ENCODE results near the gene DCUN1D2. TPM values are rescaled to one million over a fixed set of nuclear protein-coding genes. Genes with fewer than 3 reads are reported as not detected.

Gene DCUN1D2
- total RNA-seq, 2 experiments from 2014 or later = 9.2 to 16.5 TPM

DNA sequence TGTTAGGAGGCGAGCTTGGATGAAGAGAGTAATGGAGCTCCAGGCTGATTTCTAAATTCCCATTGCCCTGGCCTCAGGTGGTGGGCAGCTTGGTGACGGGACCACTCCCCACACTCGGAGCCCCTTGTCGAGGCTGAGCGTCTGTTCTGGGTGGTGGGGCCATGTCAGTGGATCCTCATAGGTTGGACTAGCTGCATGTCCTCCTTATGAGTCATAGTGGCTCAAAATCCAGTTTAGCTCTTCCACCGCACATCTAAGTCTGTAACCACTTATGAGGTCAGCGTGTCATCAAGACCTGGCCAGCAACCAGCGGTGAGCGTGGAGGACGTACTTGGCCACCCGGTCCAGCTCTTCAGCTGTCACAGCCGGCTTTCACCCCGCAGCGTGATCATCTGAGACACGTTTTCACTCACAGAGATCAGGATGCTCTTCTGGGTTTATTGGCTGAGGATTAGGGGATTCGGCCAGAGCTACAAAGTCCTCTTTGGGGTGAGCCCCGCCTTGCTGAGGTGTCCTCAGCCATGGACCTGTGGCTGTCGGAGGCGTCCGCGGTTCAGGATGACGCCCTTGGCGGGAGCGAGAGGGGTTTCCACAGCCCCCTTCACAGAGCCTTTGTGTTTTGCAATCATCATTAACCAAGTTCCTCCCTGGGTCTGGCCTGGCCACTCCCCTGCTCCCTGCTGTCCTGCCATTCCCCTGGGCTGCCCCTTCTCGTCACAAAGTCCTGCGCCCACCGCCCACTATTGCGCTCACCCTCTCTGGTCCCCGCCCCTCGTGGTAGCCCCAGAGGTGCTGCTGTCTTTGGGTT, 79.1 kb downstream of the DCUN1D2 start:
- DNase-seq (ENCODE audit: low spot score) = no peak
- CTCF ChIA-PET (ENCODE audit: unreplicated experiment) = no interaction called here
- H3K4me1 ChIP-seq (ENCODE audit: insufficient read depth, low read length, poor library complexity, severe bottlenecking) = peaks cover 18% of the 10 kb centered on the region
- H3K9me3 ChIP-seq (ENCODE audit: low read length) = no peaks in the 10 kb centered on the region
- H2AFZ ChIP-seq (ENCODE audit: low read length) = no peak overlapping the region
- H3K4me2 ChIP-seq (ENCODE audit: low read length) = no peak overlapping the region
- H4K20me1 ChIP-seq (ENCODE audit: insufficient read depth, low read length) = no peaks in the 10 kb centered on the region
- TF ChIP-seq, protein P1, sequence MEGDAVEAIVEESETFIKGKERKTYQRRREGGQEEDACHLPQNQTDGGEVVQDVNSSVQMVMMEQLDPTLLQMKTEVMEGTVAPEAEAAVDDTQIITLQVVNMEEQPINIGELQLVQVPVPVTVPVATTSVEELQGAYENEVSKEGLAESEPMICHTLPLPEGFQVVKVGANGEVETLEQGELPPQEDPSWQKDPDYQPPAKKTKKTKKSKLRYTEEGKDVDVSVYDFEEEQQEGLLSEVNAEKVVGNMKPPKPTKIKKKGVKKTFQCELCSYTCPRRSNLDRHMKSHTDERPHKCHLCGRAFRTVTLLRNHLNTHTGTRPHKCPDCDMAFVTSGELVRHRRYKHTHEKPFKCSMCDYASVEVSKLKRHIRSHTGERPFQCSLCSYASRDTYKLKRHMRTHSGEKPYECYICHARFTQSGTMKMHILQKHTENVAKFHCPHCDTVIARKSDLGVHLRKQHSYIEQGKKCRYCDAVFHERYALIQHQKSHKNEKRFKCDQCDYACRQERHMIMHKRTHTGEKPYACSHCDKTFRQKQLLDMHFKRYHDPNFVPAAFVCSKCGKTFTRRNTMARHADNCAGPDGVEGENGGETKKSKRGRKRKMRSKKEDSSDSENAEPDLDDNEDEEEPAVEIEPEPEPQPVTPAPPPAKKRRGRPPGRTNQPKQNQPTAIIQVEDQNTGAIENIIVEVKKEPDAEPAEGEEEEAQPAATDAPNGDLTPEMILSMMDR (conservative IDR thresholded peaks at IDR 0.05; ENCODE audit: low read length) = no peak
- TF ChIP-seq EZH2phosphoT487 (IDR thresholded peaks at IDR 0.05; ENCODE audit: borderline replicate concordance, low read depth, low read length) = no peak
- POLR2A ChIA-PET = no interaction called here
- H3K4me3 ChIP-seq (ENCODE audit: low read depth, low read length, poor library complexity, severe bottlenecking) = no peak overlapping the region
- no peaks in the 10 kb centered on the region for H3K79me2 ChIP-seq (ENCODE audit: insufficient read depth, low read depth, low read length)
- no peaks in the 10 kb centered on the region for H3K9me2 ChIP-seq (ENCODE audit: insufficient read depth, low read length)
- no peaks in the 10 kb centered on the region for H3K36me3 ChIP-seq (ENCODE audit: insufficient read depth, low read length)
- no TSS peak for BruUV-seq (replicated peaks)
- intact Hi-C loops (cut with micrococcal nuclease; ENCODE audit: unreplicated experiment) = no loop called here
- no peak overlapping the region for H3K27ac ChIP-seq (ENCODE audit: low read depth, low read length, poor library complexity, severe bottlenecking)

DNA sequence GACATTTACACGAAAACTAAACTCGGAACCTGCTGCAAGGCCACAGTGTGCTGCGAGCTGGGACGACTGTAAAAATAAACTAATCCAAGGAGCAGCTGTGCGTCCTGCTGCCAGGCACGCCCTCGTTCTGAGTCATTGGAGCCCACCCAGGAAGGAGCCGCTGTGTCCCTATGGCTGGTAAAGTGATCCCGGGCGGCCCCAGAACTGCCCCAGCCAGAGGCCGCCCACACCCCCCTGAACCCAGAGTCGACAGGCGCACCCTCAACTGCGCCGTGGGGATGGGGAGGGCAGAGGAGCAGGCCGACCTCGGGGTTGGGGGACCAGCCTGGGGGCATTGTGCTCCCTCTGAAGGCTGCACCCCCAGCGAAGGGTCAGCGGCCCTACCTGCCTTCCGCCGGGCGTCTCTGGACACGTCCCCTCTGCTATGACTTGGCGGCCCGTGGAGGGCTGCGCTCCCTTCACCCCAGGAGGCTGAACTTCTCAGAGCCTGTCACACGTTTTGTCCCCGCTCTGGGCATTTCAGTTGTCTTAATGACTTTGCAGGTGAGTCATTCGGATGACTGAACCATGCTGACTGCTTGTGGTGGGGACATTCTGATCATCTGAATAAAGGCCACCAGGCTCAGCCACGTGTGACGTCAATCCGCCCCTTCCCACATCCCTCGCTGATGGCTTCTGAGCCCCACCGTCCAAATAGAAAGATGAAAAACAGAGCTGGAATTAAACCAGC, 79.9 kb downstream of the DCUN1D2 start:
- no peak for DNase-seq (ENCODE audit: low spot score)
- Histone ChIP-seq H3K79me2 (ENCODE audit: insufficient read depth, low read depth, low read length) (no peaks in the 10 kb centered on the region), H2AFZ (ENCODE audit: low read length) (no peak overlapping the region), H3K27ac (ENCODE audit: low read depth, low read length, poor library complexity, severe bottlenecking) (no peak overlapping the region), H3K4me2 (ENCODE audit: low read length) (no peak overlapping the region), H3K36me3 (ENCODE audit: insufficient read depth, low read length) (no peaks in the 10 kb centered on the region), H4K20me1 (ENCODE audit: insufficient read depth, low read length) (no peaks in the 10 kb centered on the region), H3K9me2 (ENCODE audit: insufficient read depth, low read length) (no peaks in the 10 kb centered on the region), H3K9me3 (ENCODE audit: low read length) (no peaks in the 10 kb centered on the region), H3K4me3 (ENCODE audit: low read depth, low read length, poor library complexity, severe bottlenecking) (no peak overlapping the region), H3K4me1 (ENCODE audit: insufficient read depth, low read length, poor library complexity, severe bottlenecking) (peaks cover 18% of the 10 kb centered on the region)
- ChIA-PET CTCF (ENCODE audit: unreplicated experiment) (no interaction called here), POLR2A (interaction anchor here (0.6 kb wide), 1 partner anchor 31 kb away, joined by 4 read pairs; no protein-coding TSS in a partner anchor)
- TF ChIP-seq, protein P1 (conservative IDR thresholded peaks at IDR 0.05; ENCODE audit: low read length) = no peak
- no peak for TF ChIP-seq EZH2phosphoT487 (IDR thresholded peaks at IDR 0.05; ENCODE audit: borderline replicate concordance, low read depth, low read length)
- intact Hi-C loops (cut with micrococcal nuclease; ENCODE audit: unreplicated experiment) = no loop called here
- BruUV-seq (replicated peaks) = no TSS peak

DNA sequence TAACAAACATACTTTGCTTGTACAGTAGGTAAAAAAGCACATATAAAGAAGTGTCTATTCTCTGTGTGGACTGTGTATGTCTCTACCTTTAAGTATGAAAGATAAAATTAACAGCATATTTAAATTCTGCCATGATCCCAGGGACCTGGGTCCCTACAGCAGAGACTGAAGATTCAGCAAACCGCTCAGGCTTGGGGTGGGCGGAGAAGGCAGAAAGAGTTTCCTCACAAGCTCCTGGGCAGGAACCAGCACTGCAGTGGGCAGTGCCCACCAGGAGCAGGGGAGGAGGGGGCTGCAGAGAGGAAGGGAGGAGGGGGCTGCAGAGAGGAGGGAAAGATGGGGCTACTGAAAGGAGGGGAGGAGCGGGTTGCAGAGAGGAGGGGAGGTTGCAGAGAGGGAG, 81.9 kb downstream of the DCUN1D2 start:
- H3K79me2 ChIP-seq (ENCODE audit: insufficient read depth, low read depth, low read length) = no peaks in the 10 kb centered on the region
- ChIA-PET CTCF (ENCODE audit: unreplicated experiment) (no interaction called here), POLR2A (no interaction called here)
- no peaks in the 10 kb centered on the region for H3K9me2 ChIP-seq (ENCODE audit: insufficient read depth, low read length)
- H3K27ac ChIP-seq (ENCODE audit: low read depth, low read length, poor library complexity, severe bottlenecking) = no peak overlapping the region
- no peaks in the 10 kb centered on the region for H3K9me3 ChIP-seq (ENCODE audit: low read length)
- DNase-seq (ENCODE audit: low spot score) = no peak
- no peak overlapping the region for H2AFZ ChIP-seq (ENCODE audit: low read length)
- no peaks in the 10 kb centered on the region for H4K20me1 ChIP-seq (ENCODE audit: insufficient read depth, low read length)
- BruUV-seq (replicated peaks) = no TSS peak
- H3K4me1 ChIP-seq (ENCODE audit: insufficient read depth, low read length, poor library complexity, severe bottlenecking) = peaks cover 18% of the 10 kb centered on the region
- intact Hi-C loops (cut with micrococcal nuclease; ENCODE audit: unreplicated experiment) = no loop called here
- no peak overlapping the region for H3K4me3 ChIP-seq (ENCODE audit: low read depth, low read length, poor library complexity, severe bottlenecking)
- H3K36me3 ChIP-seq (ENCODE audit: insufficient read depth, low read length) = no peaks in the 10 kb centered on the region
- TF ChIP-seq, protein P1 (conservative IDR thresholded peaks at IDR 0.05; ENCODE audit: low read length) = no peak
- TF ChIP-seq EZH2phosphoT487 (IDR thresholded peaks at IDR 0.05; ENCODE audit: borderline replicate concordance, low read depth, low read length) = no peak
- no peak overlapping the region for H3K4me2 ChIP-seq (ENCODE audit: low read length)
